NCI-H510A treated with DMSO at 0.1 percent for 48 hours (cell line): Measurements from ENCODE around the gene SLX9.
"Not testable (repeated sequence)": the region's sequence is repeated elsewhere in the genome, so short reads cannot be mapped to it uniquely, and the experiment has no call there.

Experiments used
- DNase-seq: peaks from one replicate; lab custom pipeline; 2025; lab: John Stamatoyannopoulos, UW

The SLX9 gene

DNA sequence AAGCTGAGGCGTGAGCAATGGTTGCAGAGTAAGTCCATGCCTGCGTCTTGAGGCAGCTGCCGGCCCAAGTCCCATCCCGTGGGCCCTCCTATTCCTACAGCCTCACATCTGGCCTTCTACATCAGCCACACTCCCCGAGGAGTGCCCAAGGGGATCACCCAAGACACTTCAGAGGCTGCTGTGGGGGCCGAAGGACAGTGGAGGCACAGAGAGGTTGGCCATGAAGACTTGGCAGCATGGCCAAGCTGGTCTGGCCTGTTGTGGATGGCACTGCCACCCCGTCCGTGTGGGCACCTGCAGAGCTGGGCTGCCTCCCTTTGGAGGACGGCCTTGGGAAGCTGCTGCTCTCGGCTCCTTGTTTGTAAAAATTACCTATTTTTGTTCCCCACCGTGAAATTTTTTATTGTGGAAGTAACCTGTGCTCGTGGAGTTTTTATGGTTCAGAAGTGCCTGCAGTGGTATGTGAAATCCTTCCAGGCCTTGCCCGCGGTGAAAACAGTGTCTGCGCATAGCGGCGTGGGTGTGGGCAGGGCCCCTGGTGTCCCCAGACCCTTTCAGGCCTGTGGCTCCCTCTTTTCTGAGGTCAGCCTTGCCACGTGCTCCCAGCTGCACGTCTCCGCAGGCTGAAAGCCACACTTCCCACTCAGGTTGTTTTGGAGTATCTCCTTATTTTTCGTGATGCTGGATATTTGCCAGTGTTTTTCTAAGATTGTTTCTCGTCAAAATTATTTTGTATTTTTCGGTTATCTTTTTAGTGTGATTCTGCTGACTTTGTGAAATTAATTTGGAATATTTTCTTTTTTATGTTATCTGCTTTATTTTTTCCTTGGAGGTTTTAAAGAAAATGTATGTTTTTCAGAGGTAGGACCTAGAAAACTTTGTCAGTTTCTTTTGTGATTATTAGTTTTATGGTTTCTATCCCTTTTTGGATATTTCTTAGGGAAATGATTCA is 20.6 kb downstream of the SLX9 start:
- DNase-seq: no peak

- DNase-seq: no peak
Measured at GRCh38 chr21:44962403-44962966, 22.7 kb downstream of the SLX9 start.

DNA sequence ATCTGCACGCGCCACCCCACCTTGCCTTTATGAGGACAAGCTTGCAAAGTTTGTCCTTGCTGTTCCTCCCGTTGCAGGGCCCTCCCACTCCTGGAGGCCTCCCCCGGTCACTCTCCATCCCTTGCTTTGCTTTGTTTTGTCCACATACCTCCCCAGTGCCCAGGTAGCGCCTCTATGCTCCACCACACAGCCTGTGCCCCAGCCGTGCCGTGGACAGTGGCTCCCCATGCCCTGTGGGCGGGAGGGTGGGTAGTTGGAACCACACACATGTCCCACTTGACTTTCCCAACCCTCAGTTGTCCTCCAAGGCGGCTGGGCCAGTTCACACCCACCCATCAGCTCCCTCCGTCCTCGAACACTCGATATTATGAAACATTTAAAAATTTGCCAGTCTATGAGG is 24.6 kb downstream of the SLX9 start:
- no peak for DNase-seq

DNA sequence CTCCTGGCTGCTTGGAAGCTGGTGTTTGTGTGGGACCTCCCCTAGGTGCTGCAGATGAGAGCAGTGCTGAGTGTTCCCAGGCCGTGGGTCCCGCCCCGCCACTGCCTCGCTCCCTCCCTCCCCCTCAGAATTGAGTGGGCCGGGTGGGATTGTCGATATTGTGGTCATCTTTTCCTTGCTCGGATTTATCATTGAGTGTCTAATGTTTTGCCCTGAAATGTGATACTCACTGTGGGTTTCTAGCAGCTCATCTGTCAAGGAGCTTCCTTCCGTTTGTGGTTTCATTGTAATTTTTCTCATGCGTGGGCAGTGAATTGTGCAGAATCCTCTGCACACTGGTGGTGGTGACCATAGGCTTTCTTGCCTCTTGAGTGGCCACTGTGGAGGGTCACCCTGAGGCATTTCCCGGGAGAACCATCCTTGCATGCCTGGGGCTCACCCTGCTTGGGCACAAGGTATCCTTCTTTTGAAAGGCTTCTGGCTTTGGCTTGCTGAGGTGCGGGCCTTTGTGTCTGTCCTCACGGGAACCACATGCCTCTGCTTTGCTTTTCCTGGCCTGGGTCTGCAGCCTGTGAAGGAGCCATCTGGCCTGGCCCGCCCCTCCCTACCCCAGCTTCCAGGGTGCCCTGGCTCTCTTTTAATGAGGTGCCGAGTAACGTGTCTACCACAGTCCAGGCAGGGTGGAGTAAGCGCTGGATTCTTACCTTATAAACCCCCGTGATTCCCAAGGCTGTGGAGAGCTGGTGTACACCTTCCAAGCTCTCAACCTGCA is 25.6 kb downstream of the SLX9 start:
- no peak for DNase-seq

GRCh38 chr21:44966135-44967081 is 26.6 kb downstream of the SLX9 start:
- DNase-seq: no peak

DNA sequence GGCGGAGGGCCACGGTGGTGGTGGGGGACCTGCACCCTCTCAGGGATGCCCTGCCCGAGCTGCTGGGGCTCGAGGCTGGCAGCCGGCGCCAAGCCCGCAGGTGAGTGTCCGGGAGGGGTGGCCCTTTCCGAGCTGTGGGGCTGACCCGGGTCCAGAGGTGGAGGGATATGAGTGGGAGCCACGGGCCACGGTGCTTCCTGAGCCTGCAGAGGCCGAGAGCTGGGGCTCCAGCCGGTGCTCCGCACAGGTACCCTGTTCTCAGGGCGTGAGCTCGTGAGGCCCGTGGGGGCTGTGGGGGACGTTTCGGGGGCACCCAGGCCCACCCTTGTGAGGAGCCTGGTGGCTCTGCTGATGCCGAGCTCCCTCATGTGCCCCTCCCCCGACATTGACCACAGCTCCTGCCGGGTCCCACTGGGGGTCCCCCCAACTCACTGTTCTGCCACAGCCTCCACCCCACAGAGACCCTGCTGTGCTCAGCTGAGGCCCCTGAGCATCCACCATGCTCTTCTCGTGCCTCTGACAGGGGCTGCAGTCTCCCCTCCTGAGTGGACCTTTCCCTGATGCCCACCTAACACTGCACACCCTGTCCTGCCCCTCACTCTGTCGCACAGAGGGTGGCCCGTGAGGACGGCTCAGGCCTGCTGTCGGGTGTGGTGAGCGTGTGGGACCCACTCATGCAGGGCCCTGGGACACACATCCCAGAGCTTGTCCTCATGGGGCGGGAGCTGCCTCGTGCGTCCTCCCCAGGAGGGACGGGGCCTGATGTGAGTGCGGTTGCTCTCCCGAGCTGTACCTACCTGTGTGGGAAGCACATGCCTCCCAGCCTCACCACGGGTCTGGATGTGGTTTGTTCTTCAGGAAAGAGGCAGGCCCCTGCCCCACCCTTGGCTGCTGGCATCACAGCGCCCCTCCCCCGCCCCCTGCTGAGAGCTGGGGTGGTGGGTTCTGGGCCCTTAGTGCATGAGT is 27.5 kb downstream of the SLX9 start:
- no peak for DNase-seq

- no peak for DNase-seq
Measured at GRCh38 chr21:44969066-44969670, 29.3 kb downstream of the SLX9 start.

GRCh38 chr21:44969931-44970755 is 30.3 kb downstream of the SLX9 start:
- no peak for DNase-seq

GRCh38 chr21:44970766-44971671 is 31.2 kb downstream of the SLX9 start:
- DNase-seq: no peak

DNA sequence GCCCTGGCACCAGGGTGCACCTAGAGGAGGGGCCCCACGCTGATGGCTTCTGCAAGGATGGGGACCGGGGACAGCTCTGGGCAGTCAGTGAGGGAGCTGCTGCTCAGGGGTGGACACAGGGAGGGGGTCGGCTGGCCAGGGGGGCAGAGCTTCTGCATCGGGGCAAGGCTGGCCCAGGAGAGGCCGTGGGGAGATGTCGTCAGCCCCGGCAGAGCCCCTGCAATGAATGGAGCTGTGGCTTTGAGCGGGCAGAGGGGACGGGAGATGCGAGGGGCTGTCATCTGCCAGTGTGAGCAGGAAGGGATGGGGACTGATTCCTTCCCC is 31.8 kb downstream of the SLX9 start:
- no peak for DNase-seq

DNA sequence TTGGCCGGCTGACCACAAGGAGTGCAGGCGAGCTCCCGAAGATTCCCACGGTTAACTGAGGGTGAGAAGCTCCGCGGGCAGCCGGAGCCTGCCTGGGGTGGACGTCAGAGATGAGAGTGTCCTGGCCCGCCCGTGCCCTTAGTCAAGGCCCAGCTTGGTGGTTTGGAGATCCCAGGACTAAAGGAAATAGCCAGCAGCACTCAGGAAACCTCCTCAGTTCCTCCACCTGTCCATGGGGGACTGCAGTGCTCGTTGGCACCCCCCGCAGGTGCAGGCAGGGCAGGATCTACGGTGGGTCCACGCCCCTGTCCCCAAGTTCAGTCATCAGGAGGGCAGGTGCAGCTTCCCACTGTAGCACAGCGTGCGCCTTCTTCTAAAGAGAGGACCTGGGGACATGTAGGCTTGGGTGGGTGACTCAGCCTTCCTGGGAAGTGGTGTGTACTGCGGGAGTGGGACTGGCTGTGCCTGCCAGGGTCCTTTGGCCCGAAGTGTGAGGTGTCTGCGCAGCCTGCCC is 32.5 kb downstream of the SLX9 start:
- DNase-seq: no peak

- DNase-seq: no peak
Measured at GRCh38 chr21:44972821-44973220, 33.0 kb downstream of the SLX9 start.

- DNase-seq: no peak
Measured at GRCh38 chr21:44973598-44973997, 33.8 kb downstream of the SLX9 start.

GRCh38 chr21:44974676-44975075 is 34.8 kb downstream of the SLX9 start:
- DNase-seq: no peak

DNA sequence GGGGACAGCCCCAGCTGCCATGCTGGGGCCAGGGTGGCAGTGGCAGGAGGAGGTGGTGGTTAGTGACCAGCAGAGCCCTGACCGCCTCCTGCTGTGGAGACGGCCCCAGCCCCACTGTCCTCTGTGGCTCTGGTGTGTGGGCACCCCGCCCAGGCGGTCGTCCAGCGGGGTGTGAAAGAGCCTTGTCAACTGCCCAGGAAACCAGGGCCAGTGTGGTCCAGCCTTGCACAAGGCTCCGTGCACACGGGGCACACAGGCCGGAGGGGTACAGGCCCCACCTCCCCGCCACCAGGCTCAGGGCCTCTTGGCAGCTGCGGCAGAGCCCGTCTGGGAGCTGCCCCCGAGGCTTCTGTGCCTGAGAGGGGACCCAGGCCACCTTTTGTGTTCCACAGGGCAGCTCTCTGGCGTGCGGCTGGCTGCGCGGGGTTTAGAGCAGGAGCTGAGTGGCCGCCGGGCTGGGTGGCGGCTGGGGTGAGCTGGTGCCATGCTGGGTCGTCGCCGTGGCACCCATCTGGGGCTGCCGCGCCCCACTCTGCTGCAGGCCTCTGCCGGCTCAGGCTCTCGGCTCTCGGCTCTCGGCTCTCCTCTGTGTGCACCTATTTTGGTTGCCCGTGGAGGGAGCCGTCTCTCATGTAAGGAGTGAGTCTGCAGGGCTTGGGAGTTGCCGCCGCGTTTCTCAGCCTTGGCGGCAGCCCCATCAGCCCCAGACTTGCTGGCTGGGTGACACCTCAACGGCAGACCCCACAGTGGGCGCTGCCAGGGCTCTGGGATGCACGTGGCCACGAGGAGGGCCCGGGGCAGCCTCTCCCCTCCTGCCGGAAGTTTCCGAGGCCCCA is 36.1 kb downstream of the SLX9 start:
- no peak for DNase-seq

DNA sequence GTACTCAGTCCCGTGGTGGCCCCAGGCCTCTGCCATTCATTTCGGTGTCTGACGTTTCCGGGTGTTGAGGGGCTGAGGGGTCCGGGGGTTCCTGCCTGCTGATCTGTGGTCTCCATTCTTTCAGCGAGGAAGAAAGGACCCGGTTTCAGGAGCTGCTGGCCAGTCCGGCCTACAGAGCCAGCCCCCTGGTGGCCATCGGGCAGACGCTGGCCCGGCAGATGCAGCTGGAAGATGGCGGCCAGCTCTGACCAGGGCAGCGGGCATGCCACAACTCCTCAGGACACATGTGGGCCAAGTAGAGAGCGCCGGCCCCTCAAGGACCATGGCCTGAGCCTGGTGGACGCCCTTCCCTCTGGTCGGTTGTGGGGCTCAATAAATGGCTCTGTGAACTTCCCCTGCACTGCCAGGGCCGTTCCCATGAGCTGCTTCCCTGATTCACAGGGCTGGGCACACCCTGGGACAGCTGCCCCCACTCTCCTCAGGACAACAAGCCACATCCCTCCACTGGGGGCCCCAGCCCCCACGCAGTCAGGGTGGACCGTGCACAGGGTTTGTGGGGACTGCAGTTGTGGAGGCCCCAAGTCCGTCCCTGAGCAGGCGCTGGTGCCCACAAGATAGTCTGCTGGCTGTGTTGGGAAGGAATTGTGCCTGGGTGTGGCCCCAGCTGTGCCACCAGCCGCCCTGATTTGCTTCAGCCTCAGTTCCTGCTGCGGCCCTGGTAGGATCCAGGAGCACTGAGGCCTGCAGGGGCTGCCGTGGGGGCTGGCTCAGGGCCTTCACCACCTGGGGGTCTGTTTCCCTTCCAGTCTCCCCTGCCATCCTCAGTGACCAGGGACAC is 36.9 kb downstream of the SLX9 start:
- not testable (repeated sequence) for DNase-seq
